ENCODE measurements around the gene GRIA1. TPM values are rescaled to one million over a fixed set of nuclear protein-coding genes. Genes with fewer than 3 reads are reported as not detected.

The GRIA1 gene
- 0.28 and 0.44 TPM in 2 replicates for total RNA-seq (2014; rRNA removed; shearing (Covaris generic))

DNA sequence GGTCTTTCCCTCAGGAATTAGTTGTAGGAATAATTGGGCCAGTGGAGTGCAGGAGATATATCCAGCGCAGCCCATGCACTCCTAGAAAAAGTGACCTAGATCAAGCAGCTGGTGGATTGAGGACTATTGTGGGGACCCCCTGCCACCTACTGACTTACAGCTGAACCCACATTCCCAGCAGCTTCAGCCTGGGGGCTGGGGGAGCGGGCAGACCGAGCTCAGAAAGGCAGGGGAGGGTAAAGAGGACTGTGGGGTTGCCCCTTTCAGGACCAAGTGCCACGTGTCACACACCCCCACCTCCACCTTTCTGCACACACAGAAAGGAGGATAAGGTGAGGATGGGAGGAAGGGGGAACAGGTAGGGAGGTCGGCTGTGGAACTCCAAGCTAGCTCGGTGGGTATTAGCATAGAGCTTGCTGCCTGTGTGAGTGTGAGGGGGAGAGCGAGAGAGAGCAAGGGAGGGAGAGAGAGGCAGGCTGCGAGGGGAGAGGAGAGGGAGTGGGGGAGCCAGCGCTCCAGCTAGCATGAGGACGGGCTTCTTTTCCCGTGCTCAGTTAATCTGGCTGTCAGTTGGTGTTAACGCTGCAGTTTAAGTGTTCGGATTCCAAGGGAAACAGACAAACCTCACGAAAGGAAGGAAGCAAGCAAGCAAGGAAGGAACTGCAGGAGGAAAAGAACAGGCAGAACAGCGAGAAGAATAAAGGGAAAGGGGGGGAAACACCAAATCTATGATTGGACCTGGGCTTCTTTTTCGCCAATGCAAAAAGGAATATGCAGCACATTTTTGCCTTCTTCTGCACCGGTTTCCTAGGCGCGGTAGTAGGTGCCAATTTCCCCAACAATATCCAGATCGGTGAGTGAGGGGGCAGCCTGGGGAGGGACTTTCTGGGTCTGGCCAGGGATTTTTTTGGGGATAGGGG lies at the start of gene GRIA1:
Gene GRIA1, plus strand, starts transcription at position 553 of the 920 bp plus-strand sequence.
- H3K36me3 ChIP-seq (replicated peaks; ENCODE audit: control insufficient read depth, insufficient read depth, low read length), result no peaks in the 10 kb centered on the region
- H3K27me3 ChIP-seq (ENCODE audit: control insufficient read depth, insufficient read depth, low read length), result peaks cover 5% of the 10 kb centered on the region; the same call in 1 of the 2 replicates
- DNase-seq, result peak; percentile 32
- H3K4me3 ChIP-seq (ENCODE audit: insufficient read depth, low read depth, low read length), result peak within 1 kb of the TSS; percentile 33; the same call in 1 of the 2 replicates

DNA sequence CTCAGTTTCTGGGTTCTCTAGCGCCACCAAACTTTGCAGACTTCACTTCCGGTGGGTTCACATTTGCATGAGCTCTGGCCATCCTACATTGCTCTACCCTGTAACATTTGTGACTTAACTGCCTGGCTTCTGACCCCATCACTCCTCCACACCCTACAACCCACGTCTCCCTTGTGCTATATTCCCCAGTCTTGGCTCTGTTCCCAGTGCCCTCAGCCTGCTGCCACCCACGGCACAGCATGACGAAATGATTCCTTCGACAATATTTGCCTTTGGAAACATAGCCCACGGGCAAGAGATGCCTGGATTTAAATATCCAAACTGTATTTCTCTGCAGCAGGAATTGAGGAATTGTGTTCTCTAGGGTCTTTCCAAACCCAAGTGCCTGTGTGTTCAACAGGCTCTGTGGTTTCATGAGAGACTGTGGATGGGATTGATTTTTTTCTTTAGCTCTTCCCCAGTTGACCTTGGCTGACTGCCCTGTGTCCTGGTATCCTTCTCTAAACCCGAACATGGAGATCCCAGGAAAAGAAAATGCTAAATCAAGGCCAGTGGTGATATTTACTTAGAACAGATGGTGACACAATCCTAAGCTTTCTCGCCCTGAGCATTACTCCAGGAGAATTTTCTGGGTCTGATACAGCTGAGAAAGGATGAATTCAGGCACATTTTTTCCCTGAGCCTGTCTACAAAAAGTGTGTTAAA lies 44.4 kb upstream of the GRIA1 start:
- Histone ChIP-seq H3K36me3 (replicated peaks; ENCODE audit: control insufficient read depth, insufficient read depth, low read length) (no peaks in the 10 kb centered on the region), H3K27me3 (ENCODE audit: control insufficient read depth, insufficient read depth, low read length) (no peaks in the 10 kb centered on the region), H3K4me3 (ENCODE audit: insufficient read depth, low read depth, low read length) (no peak overlapping the region)
- DNase-seq, result no peak

DNA sequence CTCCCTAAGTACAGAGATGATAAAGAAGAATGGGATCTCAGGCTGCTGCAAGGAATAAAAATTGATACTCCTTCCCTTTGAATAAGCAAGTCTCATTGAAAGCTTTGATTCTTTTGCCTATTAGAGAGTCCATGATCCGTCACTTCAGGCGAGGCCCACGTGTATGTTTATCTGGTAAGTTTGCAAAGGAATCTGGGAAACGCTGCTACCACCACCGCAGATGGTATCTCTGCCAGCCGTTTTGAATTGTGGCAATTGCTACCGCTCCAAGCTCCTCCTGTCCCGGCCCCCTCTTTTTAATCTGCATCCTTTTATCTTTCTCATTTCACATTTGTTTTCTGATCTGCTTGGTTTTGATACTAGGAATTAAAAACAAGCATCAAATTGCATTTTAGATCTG lies 42.9 kb upstream of the GRIA1 start:
- no peaks in the 10 kb centered on the region for H3K36me3 ChIP-seq (replicated peaks; ENCODE audit: control insufficient read depth, insufficient read depth, low read length)
- H3K27me3 ChIP-seq (ENCODE audit: control insufficient read depth, insufficient read depth, low read length), result no peaks in the 10 kb centered on the region
- no peak for DNase-seq
- no peak overlapping the region for H3K4me3 ChIP-seq (ENCODE audit: insufficient read depth, low read depth, low read length)

DNA sequence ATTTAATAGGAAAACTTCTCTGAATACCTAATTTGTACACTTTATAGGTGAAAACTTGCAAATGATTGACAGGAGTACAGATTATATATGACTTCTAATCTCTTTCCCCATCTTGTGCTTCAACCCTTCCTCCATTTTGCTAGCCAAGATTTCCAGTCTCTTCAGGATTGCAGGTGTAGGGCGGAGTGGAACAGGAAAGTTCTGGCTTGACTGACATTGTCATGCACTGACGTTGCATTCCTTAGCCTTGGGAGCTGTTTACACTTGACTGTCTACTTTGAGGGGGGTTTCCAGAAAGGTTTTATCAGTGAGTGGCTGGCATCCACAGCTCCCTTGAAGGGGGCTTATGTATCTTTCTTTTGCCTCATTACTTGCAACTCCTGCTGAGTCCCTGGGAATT lies 34.1 kb upstream of the GRIA1 start:
- peak; percentile 24 for DNase-seq
- Histone ChIP-seq H3K27me3 (ENCODE audit: control insufficient read depth, insufficient read depth, low read length) (no peaks in the 10 kb centered on the region), H3K36me3 (replicated peaks; ENCODE audit: control insufficient read depth, insufficient read depth, low read length) (no peaks in the 10 kb centered on the region), H3K4me3 (ENCODE audit: insufficient read depth, low read depth, low read length) (no peak overlapping the region)

DNA sequence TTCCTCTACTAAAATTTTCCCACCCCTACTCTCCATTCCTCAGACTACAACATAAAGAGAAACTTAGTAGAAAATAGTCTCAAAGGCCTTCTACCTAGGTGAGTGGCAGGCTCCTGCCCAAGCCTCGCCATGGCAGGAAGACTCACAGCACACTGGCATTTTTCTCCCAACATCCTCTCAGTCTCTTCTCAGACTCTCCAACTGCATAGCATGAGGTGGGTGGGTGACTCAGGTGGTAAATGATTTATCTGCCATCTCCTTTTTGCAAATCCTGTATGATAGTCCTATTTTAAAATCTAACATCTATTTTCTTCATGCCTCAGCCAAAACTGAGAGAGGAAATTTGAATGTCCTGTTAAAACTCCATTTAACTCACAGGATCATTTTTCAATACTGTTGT lies 33.5 kb upstream of the GRIA1 start:
- H3K4me3 ChIP-seq (ENCODE audit: insufficient read depth, low read depth, low read length), result no peak overlapping the region
- H3K27me3 ChIP-seq (ENCODE audit: control insufficient read depth, insufficient read depth, low read length), result no peaks in the 10 kb centered on the region
- DNase-seq, result no peak
- no peaks in the 10 kb centered on the region for H3K36me3 ChIP-seq (replicated peaks; ENCODE audit: control insufficient read depth, insufficient read depth, low read length)

DNA sequence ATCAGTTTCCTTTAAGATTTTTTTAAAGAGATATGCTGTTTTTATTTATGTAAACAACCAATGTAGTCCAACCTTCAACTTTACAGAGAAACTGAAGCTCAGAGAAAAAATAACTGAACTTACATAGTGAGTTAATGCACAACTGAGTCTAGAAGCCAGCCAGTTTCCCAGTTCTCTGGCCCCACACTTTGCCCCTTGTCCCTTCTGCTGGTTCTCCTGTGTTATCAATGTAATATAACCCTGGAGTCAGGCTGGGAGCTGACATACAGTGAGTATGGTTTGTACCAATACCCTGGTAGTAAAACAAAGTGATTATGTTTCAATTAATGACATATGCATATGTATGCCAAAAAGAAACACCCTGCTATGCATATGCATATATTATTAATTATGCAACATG lies 32.2 kb upstream of the GRIA1 start:
- Histone ChIP-seq H3K4me3 (ENCODE audit: insufficient read depth, low read depth, low read length) (no peak overlapping the region), H3K27me3 (ENCODE audit: control insufficient read depth, insufficient read depth, low read length) (no peaks in the 10 kb centered on the region), H3K36me3 (replicated peaks; ENCODE audit: control insufficient read depth, insufficient read depth, low read length) (no peaks in the 10 kb centered on the region)
- DNase-seq, result no peak

DNA sequence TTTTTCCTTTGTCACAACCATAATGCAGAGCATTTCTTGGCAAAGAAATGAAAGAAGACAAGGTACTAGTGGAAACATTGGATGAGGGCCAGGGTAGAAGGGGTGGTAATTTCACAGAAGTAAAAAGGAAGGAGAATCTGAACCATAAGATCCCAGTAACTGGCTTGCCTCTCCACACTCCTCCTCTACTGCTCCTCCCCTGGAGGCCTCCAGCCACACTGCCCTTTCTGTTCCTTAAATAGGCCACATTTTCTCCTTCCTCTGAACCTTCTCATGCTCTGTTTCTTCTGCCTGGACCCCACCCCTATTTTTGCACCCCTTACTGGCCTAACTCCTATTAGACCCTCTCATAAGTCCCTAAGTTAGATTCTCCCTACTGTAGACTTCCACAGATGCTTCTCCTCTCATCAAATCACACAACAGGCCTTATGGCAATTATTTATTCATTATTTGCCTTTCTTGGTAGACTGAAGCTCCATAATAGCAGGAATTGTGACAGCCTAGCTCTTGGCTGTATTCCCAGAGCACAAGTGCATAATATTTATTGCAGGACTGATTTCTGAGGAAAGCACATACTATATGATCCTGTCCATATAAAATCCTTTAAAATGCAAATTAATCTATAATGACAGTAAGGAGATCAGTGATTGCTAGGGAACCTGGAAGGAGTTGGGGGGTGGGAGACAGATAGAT lies 31.3 kb upstream of the GRIA1 start:
- H3K4me3 ChIP-seq (ENCODE audit: insufficient read depth, low read depth, low read length), result no peak overlapping the region
- no peaks in the 10 kb centered on the region for H3K36me3 ChIP-seq (replicated peaks; ENCODE audit: control insufficient read depth, insufficient read depth, low read length)
- H3K27me3 ChIP-seq (ENCODE audit: control insufficient read depth, insufficient read depth, low read length), result no peaks in the 10 kb centered on the region
- no peak for DNase-seq

DNA sequence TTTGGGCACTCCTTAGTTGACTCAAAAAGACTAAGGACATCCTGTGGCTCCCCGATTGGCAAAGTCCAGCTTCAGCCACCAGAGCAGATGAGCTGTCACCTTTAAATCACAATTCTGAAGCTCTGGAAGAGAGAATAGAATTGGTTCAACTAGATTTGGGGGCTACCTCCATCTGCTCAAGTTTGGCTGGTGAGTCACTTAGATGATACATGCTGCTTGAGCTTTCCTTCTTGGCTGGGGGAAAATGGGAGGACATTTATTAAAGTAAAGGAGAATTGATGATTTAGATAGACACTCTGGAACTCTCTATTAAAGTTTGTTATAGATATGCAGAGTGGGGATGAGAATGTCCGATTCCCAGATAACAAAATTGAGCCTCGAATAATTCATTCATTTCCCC lies 30.0 kb upstream of the GRIA1 start:
- DNase-seq, result no peak
- no peaks in the 10 kb centered on the region for H3K36me3 ChIP-seq (replicated peaks; ENCODE audit: control insufficient read depth, insufficient read depth, low read length)
- H3K4me3 ChIP-seq (ENCODE audit: insufficient read depth, low read depth, low read length), result no peak overlapping the region
- no peaks in the 10 kb centered on the region for H3K27me3 ChIP-seq (ENCODE audit: control insufficient read depth, insufficient read depth, low read length)

DNA sequence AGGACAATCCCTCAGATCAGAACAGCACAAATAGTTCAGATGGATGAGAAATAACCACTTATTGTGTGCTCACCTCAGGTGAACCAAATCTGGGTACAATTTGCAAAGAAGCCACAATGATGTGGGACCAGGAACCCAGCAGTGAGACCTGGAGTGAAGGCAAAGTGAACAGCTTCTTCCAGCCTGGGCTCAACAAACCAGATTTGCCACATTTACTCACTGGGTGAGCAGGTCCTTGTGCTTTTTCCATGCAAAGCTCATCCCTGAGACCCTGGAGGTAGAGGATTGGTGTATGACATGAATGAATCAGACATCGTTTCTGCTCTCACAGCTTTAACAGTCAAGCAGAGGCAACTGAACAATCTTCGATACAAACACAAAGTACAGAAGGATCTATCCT lies 29.1 kb upstream of the GRIA1 start:
- no peak for DNase-seq
- Histone ChIP-seq H3K36me3 (replicated peaks; ENCODE audit: control insufficient read depth, insufficient read depth, low read length) (no peaks in the 10 kb centered on the region), H3K27me3 (ENCODE audit: control insufficient read depth, insufficient read depth, low read length) (no peaks in the 10 kb centered on the region)

DNA sequence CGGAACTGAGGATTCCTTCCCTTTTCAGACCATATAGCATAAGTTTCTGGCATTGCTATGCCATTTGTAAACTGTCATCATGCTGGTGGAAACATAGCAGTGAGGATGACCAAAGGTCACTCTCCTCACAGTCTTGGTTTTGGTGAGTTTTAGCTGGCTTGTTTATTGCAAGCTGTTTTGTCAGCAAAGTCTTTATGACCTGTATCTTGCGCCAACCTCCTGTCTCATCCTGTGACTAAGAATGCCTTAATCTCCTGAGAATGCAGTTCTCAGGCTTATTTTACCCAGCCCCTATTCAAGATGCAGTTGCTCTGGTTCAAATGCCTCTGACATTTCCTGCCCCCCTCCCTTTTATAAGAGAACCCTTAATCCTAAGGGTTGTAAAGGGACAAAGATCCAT lies 26.7 kb upstream of the GRIA1 start:
- Histone ChIP-seq H3K36me3 (replicated peaks; ENCODE audit: control insufficient read depth, insufficient read depth, low read length) (no peaks in the 10 kb centered on the region), H3K4me3 (ENCODE audit: insufficient read depth, low read depth, low read length) (no peak overlapping the region), H3K27me3 (ENCODE audit: control insufficient read depth, insufficient read depth, low read length) (no peaks in the 10 kb centered on the region)
- DNase-seq, result no peak

More for the DNA sequence above, 29.1 kb upstream of the GRIA1 start:
- no peak overlapping the region for H3K4me3 ChIP-seq (ENCODE audit: insufficient read depth, low read depth, low read length)

DNA sequence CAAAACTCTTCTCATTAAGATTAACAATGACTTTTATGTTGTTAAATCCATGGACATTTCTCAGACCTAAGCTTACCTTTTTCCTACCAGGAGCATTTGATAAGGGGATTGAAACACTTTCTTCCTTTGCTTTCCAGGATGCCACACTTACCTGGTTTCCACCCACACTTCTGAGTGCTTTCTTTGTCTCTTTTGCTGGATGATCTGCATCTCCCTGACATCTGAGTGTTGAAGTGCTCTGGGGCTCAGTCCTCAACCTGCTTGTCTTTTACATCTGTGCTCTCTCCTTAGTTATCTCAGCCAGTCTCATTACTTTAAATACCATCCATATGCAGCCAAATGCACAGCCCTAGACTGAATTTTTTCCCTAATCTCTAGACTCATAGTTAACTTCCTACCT lies 22.9 kb upstream of the GRIA1 start:
- H3K36me3 ChIP-seq (replicated peaks; ENCODE audit: control insufficient read depth, insufficient read depth, low read length), result no peaks in the 10 kb centered on the region
- no peaks in the 10 kb centered on the region for H3K27me3 ChIP-seq (ENCODE audit: control insufficient read depth, insufficient read depth, low read length)
- H3K4me3 ChIP-seq (ENCODE audit: insufficient read depth, low read depth, low read length), result no peak overlapping the region
- DNase-seq, result no peak

DNA sequence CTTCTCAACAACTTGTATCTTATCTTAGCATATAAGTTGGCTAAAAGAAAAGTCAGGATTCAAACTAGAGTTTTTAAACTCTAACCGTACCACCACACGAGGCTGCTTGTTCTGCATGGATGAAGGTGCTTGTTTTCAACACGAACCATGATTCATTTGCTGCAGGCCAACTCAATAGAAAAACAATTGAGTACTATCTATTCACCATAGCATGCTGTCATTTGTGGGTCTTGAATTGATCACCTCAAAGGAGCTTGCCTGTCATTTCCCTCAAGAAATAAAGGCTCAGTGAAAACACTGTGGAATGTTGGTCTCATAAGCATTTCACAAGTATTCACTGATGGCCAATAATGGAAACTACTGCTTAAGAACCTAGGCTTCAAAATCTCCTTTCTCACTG lies 21.0 kb upstream of the GRIA1 start:
- Histone ChIP-seq H3K27me3 (ENCODE audit: control insufficient read depth, insufficient read depth, low read length) (no peaks in the 10 kb centered on the region), H3K4me3 (ENCODE audit: insufficient read depth, low read depth, low read length) (no peak overlapping the region), H3K36me3 (replicated peaks; ENCODE audit: control insufficient read depth, insufficient read depth, low read length) (no peaks in the 10 kb centered on the region)
- no peak for DNase-seq

DNA sequence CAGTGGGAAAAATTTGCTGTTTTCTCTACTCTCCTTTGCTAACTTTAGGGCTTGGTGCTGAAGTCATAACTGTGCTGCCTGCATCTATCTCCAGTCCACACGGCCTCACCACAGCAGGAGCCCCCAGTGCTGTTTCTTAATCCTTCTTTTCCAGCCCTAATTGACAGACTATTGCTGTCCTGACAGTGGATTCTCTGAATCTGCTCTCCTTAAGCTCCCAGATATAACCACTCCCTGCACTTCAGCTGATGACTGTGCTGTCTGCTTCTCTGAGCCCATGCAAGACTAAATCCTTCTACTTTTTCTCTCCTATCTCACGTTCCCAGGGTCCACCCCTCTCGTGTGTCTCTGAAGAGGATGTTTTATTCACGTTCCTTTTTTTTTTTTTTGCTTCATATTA lies 19.7 kb upstream of the GRIA1 start:
- Histone ChIP-seq H3K36me3 (replicated peaks; ENCODE audit: control insufficient read depth, insufficient read depth, low read length) (no peaks in the 10 kb centered on the region), H3K4me3 (ENCODE audit: insufficient read depth, low read depth, low read length) (no peak overlapping the region), H3K27me3 (ENCODE audit: control insufficient read depth, insufficient read depth, low read length) (no peaks in the 10 kb centered on the region)
- no peak for DNase-seq

DNA sequence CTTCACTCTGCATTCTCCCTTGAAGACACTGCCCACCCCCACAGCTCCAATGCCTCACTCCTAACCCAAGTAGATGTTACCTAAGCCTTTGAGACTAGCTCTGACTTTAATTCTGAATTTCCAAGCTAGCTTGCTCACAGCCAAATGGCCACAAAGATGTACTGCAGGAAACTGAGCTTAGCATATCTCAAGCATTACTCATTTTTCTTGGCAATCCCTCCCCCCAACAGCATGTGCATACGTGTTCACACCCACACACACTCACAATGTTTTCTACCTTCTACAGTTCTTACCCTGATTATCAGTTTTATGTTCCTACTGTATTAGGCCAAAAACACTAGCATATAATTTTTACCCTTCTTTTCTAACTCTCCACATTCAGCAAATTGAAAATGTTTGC lies 13.7 kb upstream of the GRIA1 start:
- Histone ChIP-seq H3K4me3 (ENCODE audit: insufficient read depth, low read depth, low read length) (no peak overlapping the region), H3K36me3 (replicated peaks; ENCODE audit: control insufficient read depth, insufficient read depth, low read length) (no peaks in the 10 kb centered on the region), H3K27me3 (ENCODE audit: control insufficient read depth, insufficient read depth, low read length) (no peaks in the 10 kb centered on the region)
- DNase-seq, result no peak

DNA sequence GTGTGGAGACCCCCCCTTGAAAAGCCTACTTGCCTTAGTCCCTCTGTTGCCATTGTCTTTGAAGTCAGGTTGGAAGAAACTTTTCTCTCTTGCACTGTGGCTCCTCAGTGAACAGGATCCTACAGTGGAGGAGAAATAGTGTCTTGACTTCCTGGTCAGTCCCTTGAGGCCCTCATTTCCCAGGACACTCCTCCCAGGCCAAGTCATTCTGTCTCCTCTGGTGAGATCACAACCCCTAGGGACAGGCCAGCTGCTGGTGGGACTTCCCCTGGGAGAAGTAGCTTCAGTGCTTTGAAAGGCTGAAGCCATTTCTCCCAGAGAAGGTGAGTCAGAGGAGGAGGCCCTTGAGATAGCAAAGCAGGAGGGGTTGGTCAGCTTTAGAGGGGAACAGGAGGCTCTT lies 10.1 kb upstream of the GRIA1 start:
- no peak for DNase-seq
- Histone ChIP-seq H3K4me3 (ENCODE audit: insufficient read depth, low read depth, low read length) (no peak overlapping the region), H3K36me3 (replicated peaks; ENCODE audit: control insufficient read depth, insufficient read depth, low read length) (no peaks in the 10 kb centered on the region), H3K27me3 (ENCODE audit: control insufficient read depth, insufficient read depth, low read length) (no peaks in the 10 kb centered on the region)
